Glutamatergic neuron (in vitro differentiated cells): ENCODE data around the gene BANK1. TPM values are rescaled to one million over a fixed set of nuclear protein-coding genes. Genes with fewer than 3 reads are reported as not detected.

Experiments
- DNase-seq: peaks from one replicate; pipeline ENCODE4 v3.0.0; 2022
- H3K27ac Mint-ChIP-seq: one replicate; pipeline ENCODE4 v1.8.0; 2020; ENCODE audit warnings: mild to moderate bottlenecking, mixed read lengths, inconsistent platforms; ENCODE audit not compliant: unreplicated experiment
- H3K27me3 Mint-ChIP-seq: one replicate; pipeline ENCODE4 v1.8.0; 2020; ENCODE audit warnings: mild to moderate bottlenecking, moderate library complexity, mixed read lengths, inconsistent platforms; ENCODE audit not compliant: unreplicated experiment
- H3K36me3 Mint-ChIP-seq: one replicate; pipeline ENCODE4 v1.8.0; 2020; ENCODE audit warnings: mild to moderate bottlenecking, mixed read lengths, inconsistent platforms; ENCODE audit not compliant: unreplicated experiment
- H3K4me1 Mint-ChIP-seq: one replicate; pipeline ENCODE4 v1.8.0; 2020; ENCODE audit warnings: mild to moderate bottlenecking, low read depth, mixed read lengths, inconsistent platforms; ENCODE audit not compliant: unreplicated experiment
- H3K4me3 Mint-ChIP-seq: one replicate; pipeline ENCODE4 v1.8.0; 2020; ENCODE audit warnings: mild to moderate bottlenecking, mixed read lengths, inconsistent platforms; ENCODE audit not compliant: unreplicated experiment
- H3K9me3 Mint-ChIP-seq: one replicate; pipeline ENCODE4 v1.8.0; 2020; ENCODE audit warnings: mild to moderate bottlenecking, moderate library complexity, mixed read lengths, inconsistent platforms; ENCODE audit not compliant: unreplicated experiment
- CTCF ChIP-seq: fragments of 200-600 bp; sonication (generic); IDR thresholded peaks from one replicate; pipeline ENCODE4 v1.5.0; 2021; ENCODE audit not compliant: partially characterized antibody, unreplicated experiment
- total RNA-seq: library from RNA; stranded (reverse); fragmentation: NEBNext Ultra II Directional; extraction: Animal tissue kit (Norgen Biotek cat#: 25700); gene quantifications from one replicate; pipeline ENCODE4 v1.2.1, GENCODE V29; 2021; ENCODE audit not compliant: unreplicated experiment

Gene BANK1
- total RNA-seq, 1 donor from 2014 or later, result not detected

DNA sequence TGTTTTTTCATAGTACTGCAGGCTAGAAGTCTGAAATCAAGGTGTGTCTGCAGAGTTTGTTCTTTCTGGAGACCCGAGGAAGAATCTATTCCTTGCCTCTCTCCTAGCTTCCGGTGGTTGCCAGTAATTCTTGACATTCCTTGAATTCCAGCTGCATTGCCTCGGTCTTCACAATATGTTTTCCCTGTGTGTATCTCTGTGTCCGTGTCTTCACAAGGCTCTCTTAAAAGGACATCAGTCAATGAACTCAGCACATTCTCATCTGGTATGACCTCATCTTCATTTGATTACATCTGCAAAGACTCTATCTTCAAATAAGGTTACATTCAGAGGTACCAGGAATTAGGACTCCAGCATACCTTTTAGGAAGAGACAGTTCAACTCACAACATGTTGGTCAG, 163.4 kb downstream of the BANK1 start:
- H3K4me1 Mint-ChIP-seq, result no peaks in the 10 kb centered on the region

GRCh38 chr4:101954351-101954750, 163.8 kb downstream of the BANK1 start:
- H3K27me3 Mint-ChIP-seq, result no peaks in the 10 kb centered on the region
- H3K4me1 Mint-ChIP-seq, result no peaks in the 10 kb centered on the region
- H3K36me3 Mint-ChIP-seq, result no peaks in the 10 kb centered on the region
- no peak overlapping the region for H3K27ac Mint-ChIP-seq
- no peak for TF ChIP-seq CTCF
- no peak overlapping the region for H3K4me3 Mint-ChIP-seq
- peaks cover 2% of the 10 kb centered on the region for H3K9me3 Mint-ChIP-seq
- no peak for DNase-seq

More for the DNA sequence above, 163.4 kb downstream of the BANK1 start:
- Mint-ChIP-seq H3K36me3 (no peaks in the 10 kb centered on the region), H3K27me3 (no peaks in the 10 kb centered on the region), H3K9me3 (peaks cover 2% of the 10 kb centered on the region), H3K27ac (no peak overlapping the region), H3K4me3 (no peak overlapping the region)
- TF ChIP-seq CTCF, result no peak
- no peak for DNase-seq

DNA sequence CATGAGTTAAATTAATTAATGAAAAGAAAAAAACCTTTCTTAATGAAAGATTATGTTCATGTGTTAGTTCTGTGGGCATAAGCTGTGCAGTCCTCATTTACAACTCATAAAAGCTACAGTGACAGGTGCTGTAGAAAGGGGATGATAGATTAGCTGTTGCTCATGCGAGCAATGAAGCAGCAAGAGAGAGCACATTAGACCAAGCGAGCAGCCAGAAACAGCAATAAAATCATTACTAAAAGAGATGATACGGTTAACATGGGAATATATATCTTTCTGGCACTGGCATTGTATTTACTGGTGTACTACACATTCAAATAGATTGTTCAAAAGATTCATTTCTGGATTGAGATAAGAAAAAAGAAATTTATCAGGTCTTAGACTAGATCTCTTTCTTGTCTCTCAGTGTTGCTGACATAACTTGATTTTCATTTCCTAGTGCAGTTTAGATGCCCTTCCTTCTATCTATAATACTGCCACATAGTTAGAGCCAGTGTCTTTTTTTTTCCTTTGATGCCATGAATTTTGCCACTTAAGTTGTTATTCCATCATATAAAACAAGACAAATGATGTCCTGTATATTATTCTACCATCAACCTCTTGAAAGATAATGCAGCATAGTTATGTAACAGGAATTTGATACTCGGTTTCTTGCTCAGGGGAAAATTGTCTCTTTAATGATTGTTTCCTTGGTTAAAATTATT, 164.6 kb downstream of the BANK1 start:
- no peak overlapping the region for H3K27ac Mint-ChIP-seq
- no peaks in the 10 kb centered on the region for H3K4me1 Mint-ChIP-seq
- no peak for DNase-seq
- TF ChIP-seq CTCF, result no peak
- no peaks in the 10 kb centered on the region for H3K27me3 Mint-ChIP-seq
- H3K36me3 Mint-ChIP-seq, result no peaks in the 10 kb centered on the region
- no peak overlapping the region for H3K4me3 Mint-ChIP-seq
- peaks cover 2% of the 10 kb centered on the region for H3K9me3 Mint-ChIP-seq

- no peaks in the 10 kb centered on the region for H3K4me1 Mint-ChIP-seq
- no peak overlapping the region for H3K4me3 Mint-ChIP-seq
- no peak for TF ChIP-seq CTCF
- no peak overlapping the region for H3K27ac Mint-ChIP-seq
- H3K27me3 Mint-ChIP-seq, result no peaks in the 10 kb centered on the region
- no peak for DNase-seq
- H3K9me3 Mint-ChIP-seq, result peaks cover 2% of the 10 kb centered on the region
- no peaks in the 10 kb centered on the region for H3K36me3 Mint-ChIP-seq
Measured at GRCh38 chr4:101956068-101956825, 165.7 kb downstream of the BANK1 start.

- Mint-ChIP-seq H3K36me3 (no peaks in the 10 kb centered on the region), H3K4me3 (no peak overlapping the region), H3K9me3 (peaks cover 2% of the 10 kb centered on the region), H3K27ac (no peak overlapping the region), H3K4me1 (no peaks in the 10 kb centered on the region), H3K27me3 (no peaks in the 10 kb centered on the region)
- TF ChIP-seq CTCF, result no peak
- DNase-seq, result no peak
Measured at GRCh38 chr4:101958547-101958946, 168.0 kb downstream of the BANK1 start.
